HCT116 (cell line): ENCODE measurements around the gene RAB8B.

Experiments used
- EZH2 ChIP-seq: fragments of 200-600 bp; sonication (generic); IDR thresholded peaks from 2 replicates; pipeline ENCODE4 v1.6.1; 2017; ENCODE audit warnings: antibody characterized with exemption, mixed run types
- EZH2phosphoT487 ChIP-seq: fragments of 200-600 bp; IDR thresholded peaks from 2 replicates; pipeline ENCODE4 v1.6.1; 2018; ENCODE audit warnings: antibody characterized with exemption, borderline replicate concordance
- JUND ChIP-seq: IDR thresholded peaks from 2 replicates; pipeline ENCODE4 v1.6.1; 2012
- POLR2A ChIP-seq: IDR thresholded peaks from 2 replicates; pipeline ENCODE4 v1.7.0; 2011; ENCODE audit warnings: borderline replicate concordance; ENCODE audit not compliant: insufficient read depth, insufficient read length; ENCODE audit errors: extremely low read depth
- RAD21 ChIP-seq: IDR thresholded peaks from 2 replicates; pipeline ENCODE4 v1.6.1; 2012; ENCODE audit warnings: low read depth, mild to moderate bottlenecking
- SIN3A ChIP-seq: IDR thresholded peaks from 2 replicates; pipeline ENCODE4 v1.6.1; 2012; ENCODE audit warnings: low read depth
- SP1 ChIP-seq: IDR thresholded peaks from 2 replicates; pipeline ENCODE4 v1.6.1; 2012; ENCODE audit warnings: low read depth
- SRF ChIP-seq: IDR thresholded peaks from 2 replicates; pipeline ENCODE4 v1.6.1; 2012; ENCODE audit warnings: low read depth
- TF ChIP-seq, protein P1 (sequence below), 3 experiments: fragments of 200-600 bp in 1 of 3; sonication (generic) in 1 of 3; IDR thresholded peaks in 2 of 3; conservative IDR thresholded peaks in 1 of 3; 2 replicates each; pipeline ENCODE4 v1.5.1; 2012 to 2017; ENCODE audit warnings: low read depth in 2 of 3, low read length in 2 of 3, antibody characterized with exemption in 1 of 3, borderline replicate concordance in 1 of 3, control low read depth in 1 of 3, mild to moderate bottlenecking in 1 of 3, mixed read lengths in 1 of 3, mixed run types in 1 of 3, moderate library complexity in 1 of 3; ENCODE audit not compliant: insufficient read depth in 1 of 3
- TF ChIP-seq, protein P2 (sequence below): IDR thresholded peaks from 2 replicates; pipeline ENCODE4 v1.6.1; 2012

DNA sequence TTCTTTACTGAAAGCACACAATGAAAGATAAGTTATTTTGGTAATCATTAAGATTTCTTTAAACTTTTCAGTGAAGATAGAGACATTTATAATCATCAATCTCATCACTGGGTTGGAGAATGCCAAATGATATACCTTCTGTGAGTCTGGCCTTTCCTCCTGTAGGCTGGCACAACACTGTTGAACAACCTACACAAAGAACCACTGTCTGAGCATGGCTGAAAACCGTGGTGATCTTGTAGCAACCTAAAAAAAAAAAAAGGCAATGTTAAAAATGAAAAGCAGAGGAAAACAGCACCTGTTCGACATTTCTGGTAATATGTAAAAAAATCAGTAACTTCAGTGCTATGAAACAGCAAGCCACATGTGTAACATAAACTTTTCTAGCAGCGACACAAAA is 33.9 kb upstream of the RAB8B start:
- TF ChIP-seq POLR2A (no peak), SP1 (no peak), SIN3A (no peak), EZH2 (no peak), SRF (no peak), RAD21 (no peak), EZH2phosphoT487 (no peak), JUND (no peak)
- TF ChIP-seq, protein P1, sequence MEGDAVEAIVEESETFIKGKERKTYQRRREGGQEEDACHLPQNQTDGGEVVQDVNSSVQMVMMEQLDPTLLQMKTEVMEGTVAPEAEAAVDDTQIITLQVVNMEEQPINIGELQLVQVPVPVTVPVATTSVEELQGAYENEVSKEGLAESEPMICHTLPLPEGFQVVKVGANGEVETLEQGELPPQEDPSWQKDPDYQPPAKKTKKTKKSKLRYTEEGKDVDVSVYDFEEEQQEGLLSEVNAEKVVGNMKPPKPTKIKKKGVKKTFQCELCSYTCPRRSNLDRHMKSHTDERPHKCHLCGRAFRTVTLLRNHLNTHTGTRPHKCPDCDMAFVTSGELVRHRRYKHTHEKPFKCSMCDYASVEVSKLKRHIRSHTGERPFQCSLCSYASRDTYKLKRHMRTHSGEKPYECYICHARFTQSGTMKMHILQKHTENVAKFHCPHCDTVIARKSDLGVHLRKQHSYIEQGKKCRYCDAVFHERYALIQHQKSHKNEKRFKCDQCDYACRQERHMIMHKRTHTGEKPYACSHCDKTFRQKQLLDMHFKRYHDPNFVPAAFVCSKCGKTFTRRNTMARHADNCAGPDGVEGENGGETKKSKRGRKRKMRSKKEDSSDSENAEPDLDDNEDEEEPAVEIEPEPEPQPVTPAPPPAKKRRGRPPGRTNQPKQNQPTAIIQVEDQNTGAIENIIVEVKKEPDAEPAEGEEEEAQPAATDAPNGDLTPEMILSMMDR (IDR thresholded peaks at IDR 0.05 in 2 of 3, conservative IDR thresholded peaks at IDR 0.05 in 1 of 3; ENCODE audit: borderline replicate concordance in 1 of 3, insufficient read depth in 1 of 3, low read depth in 2 of 3, low read length in 2 of 3): no peak
- TF ChIP-seq, protein P2, sequence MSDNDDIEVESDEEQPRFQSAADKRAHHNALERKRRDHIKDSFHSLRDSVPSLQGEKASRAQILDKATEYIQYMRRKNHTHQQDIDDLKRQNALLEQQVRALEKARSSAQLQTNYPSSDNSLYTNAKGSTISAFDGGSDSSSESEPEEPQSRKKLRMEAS: no peak
